ENCODE data around the gene KIF21A. TPM values are rescaled to one million over a fixed set of nuclear protein-coding genes. Genes with fewer than 3 reads are reported as not detected.
A peak's percentile ranks its signal among the peaks of the same experiment; 100 is the strongest.

KIF21A gene
- total RNA-seq, 6 experiments from 2014 or later, result 18.4 to 32.9 (median 27.8) TPM

- TF ChIP-seq POLR2A (IDR thresholded peaks at IDR 0.05) (no peak), CTCF (IDR thresholded peaks at IDR 0.05) (no peak)
- 87% methylated on average over 2 of the region's 2 CpGs for WGBS (ENCODE audit: insufficient coverage, low coverage, low lambda C conversion rate, missing lambda C conversion rate)
- Histone ChIP-seq H3K4me1 (no peaks in the 10 kb centered on the region), H3K27me3 (no peaks in the 10 kb centered on the region), H3K9me3 (no peaks in the 10 kb centered on the region), H3K4me3 (no peak overlapping the region), H3K27ac (no peak overlapping the region), H3K36me3 (peaks cover 0 to 5% (median 0%) of the 10 kb centered on the region in 4 donors)
- intact Hi-C loops (cut with DNase I), result no loop called here
- no peak for DNase-seq
- no peak for ATAC-seq
Observed at GRCh38 chr12:39294715-39295114, 148.2 kb downstream of the KIF21A start.

- no peak overlapping the region for H3K4me3 ChIP-seq
- intact Hi-C loops (cut with DNase I), result no loop called here
- H3K4me1 ChIP-seq, result no peaks in the 10 kb centered on the region
- ATAC-seq (peak in 3 of 4 donors; percentile 22 to 72 (median 42)), DNase-seq (no peak)
- no peak overlapping the region for H3K27ac ChIP-seq
- WGBS (ENCODE audit: insufficient coverage, low coverage, low lambda C conversion rate, missing lambda C conversion rate), result 29% methylated on average over 1 of the region's 1 CpG
- no peaks in the 10 kb centered on the region for H3K27me3 ChIP-seq
- H3K9me3 ChIP-seq, result no peaks in the 10 kb centered on the region
- TF ChIP-seq POLR2A (IDR thresholded peaks at IDR 0.05), result no peak
- TF ChIP-seq CTCF (IDR thresholded peaks at IDR 0.05), result no peak
- peaks cover 0 to 5% (median 0%) of the 10 kb centered on the region in 4 donors for H3K36me3 ChIP-seq
Observed at GRCh38 chr12:39292125-39292630, 150.7 kb downstream of the KIF21A start.

- no peak for TF ChIP-seq CTCF (IDR thresholded peaks at IDR 0.05)
- 54% methylated on average over 2 of the region's 2 CpGs for WGBS (ENCODE audit: insufficient coverage, low coverage, low lambda C conversion rate, missing lambda C conversion rate)
- Histone ChIP-seq H3K27ac (no peak overlapping the region), H3K27me3 (no peaks in the 10 kb centered on the region), H3K4me3 (no peak overlapping the region), H3K4me1 (no peaks in the 10 kb centered on the region), H3K9me3 (no peaks in the 10 kb centered on the region), H3K36me3 (no peaks in the 10 kb centered on the region)
- intact Hi-C loops (cut with DNase I), result no loop called here
- ATAC-seq (peak in 3 of 4 donors; percentile 31 to 46 (median 38)), DNase-seq (no peak)
Observed at GRCh38 chr12:39287817-39288216, 155.1 kb downstream of the KIF21A start.

- H3K27ac ChIP-seq, result no peak overlapping the region
- DNase-seq (no peak), ATAC-seq (no peak)
- H3K4me1 ChIP-seq, result no peaks in the 10 kb centered on the region
- 62% methylated on average over 4 of the region's 4 CpGs for WGBS (ENCODE audit: insufficient coverage, low coverage, low lambda C conversion rate, missing lambda C conversion rate)
- H3K9me3 ChIP-seq, result no peaks in the 10 kb centered on the region
- intact Hi-C loops (cut with DNase I), result no loop called here
- TF ChIP-seq POLR2A (IDR thresholded peaks at IDR 0.05) (no peak), CTCF (IDR thresholded peaks at IDR 0.05) (no peak)
- H3K27me3 ChIP-seq, result no peaks in the 10 kb centered on the region
- no peaks in the 10 kb centered on the region for H3K36me3 ChIP-seq
- H3K4me3 ChIP-seq, result no peak overlapping the region
Observed at GRCh38 chr12:39287409-39287808, 155.5 kb downstream of the KIF21A start.

GRCh38 chr12:39278426-39278825 lies 164.5 kb downstream of the KIF21A start:
- ATAC-seq (no peak), DNase-seq (no peak)
- intact Hi-C loops (cut with DNase I), result no loop called here
- no peaks in the 10 kb centered on the region for H3K27me3 ChIP-seq
- no peaks in the 10 kb centered on the region for H3K36me3 ChIP-seq
- H3K27ac ChIP-seq, result no peak overlapping the region
- H3K9me3 ChIP-seq, result no peaks in the 10 kb centered on the region
- H3K4me3 ChIP-seq, result no peak overlapping the region
- TF ChIP-seq CTCF (IDR thresholded peaks at IDR 0.05), result no peak
- no peak for TF ChIP-seq POLR2A (IDR thresholded peaks at IDR 0.05)
- no peaks in the 10 kb centered on the region for H3K4me1 ChIP-seq
